Measurements from ENCODE around the gene ENPP4. TPM values are rescaled to one million over a fixed set of nuclear protein-coding genes. Genes with fewer than 3 reads are reported as not detected.
"Not testable (repeated sequence)": the region's sequence is repeated elsewhere in the genome, so short reads cannot be mapped to it uniquely, and the experiment has no call there.

Gene ENPP4
- total and polyA plus RNA-seq, 7 donors, result 3.0 to 19.1 (median 16.2) TPM

- 28 to 77% methylated on average over 1 of the region's 1 CpG for WGBS, 2 donors
- TF ChIP-seq POLR2AphosphoS5 (IDR thresholded peaks at IDR 0.05) (no peak), EP300 (IDR thresholded peaks at IDR 0.05) (no peak), CTCF (IDR thresholded peaks at IDR 0.05) (no peak), POLR2A (IDR thresholded peaks at IDR 0.05) (no peak)
- intact Hi-C loops (cut with DNase I), result no loop called here
- no peak overlapping the region for H3K4me3 ChIP-seq
- H3K36me3 ChIP-seq, result no peaks in the 10 kb centered on the region
- H3K4me1 ChIP-seq, result no peaks in the 10 kb centered on the region
- no peak for DNase-seq
- no peaks in the 10 kb centered on the region for H3K27me3 ChIP-seq
- H3K9me3 ChIP-seq, result no peaks in the 10 kb centered on the region
- no peak overlapping the region for H3K27ac ChIP-seq
Measured at GRCh38 chr6:46115634-46116033, 14.2 kb upstream of the ENPP4 start.

GRCh38 chr6:46116289-46116688 is 13.5 kb upstream of the ENPP4 start:
- H3K9me3 ChIP-seq, result no peaks in the 10 kb centered on the region
- no peaks in the 10 kb centered on the region for H3K4me1 ChIP-seq
- no peak for DNase-seq
- H3K27me3 ChIP-seq, result no peaks in the 10 kb centered on the region
- no peaks in the 10 kb centered on the region for H3K36me3 ChIP-seq
- intact Hi-C loops (cut with DNase I), result no loop called here
- H3K4me3 ChIP-seq, result no peak overlapping the region
- no peak overlapping the region for H3K27ac ChIP-seq
- TF ChIP-seq POLR2AphosphoS5 (IDR thresholded peaks at IDR 0.05) (no peak), CTCF (IDR thresholded peaks at IDR 0.05) (no peak), EP300 (IDR thresholded peaks at IDR 0.05) (no peak), POLR2A (IDR thresholded peaks at IDR 0.05) (no peak)
- 78 to 91% methylated on average over 2 of the region's 2 CpGs for whole genome bisulfite sequencing, 2 donors

GRCh38 chr6:46118157-46118556 is 11.6 kb upstream of the ENPP4 start:
- DNase-seq, result no peak
- intact Hi-C loops (cut with DNase I), result no loop called here
- no peak overlapping the region for H3K27ac ChIP-seq
- WGBS, 2 donors, result 94 to 98% methylated on average over 1 of the region's 1 CpG
- no peak overlapping the region for H3K4me3 ChIP-seq
- TF ChIP-seq EP300 (IDR thresholded peaks at IDR 0.05), result no peak
- no peak for TF ChIP-seq CTCF (IDR thresholded peaks at IDR 0.05)
- no peak for TF ChIP-seq POLR2AphosphoS5 (IDR thresholded peaks at IDR 0.05)
- no peak for TF ChIP-seq POLR2A (IDR thresholded peaks at IDR 0.05)
- H3K36me3 ChIP-seq, result no peaks in the 10 kb centered on the region
- no peaks in the 10 kb centered on the region for H3K27me3 ChIP-seq
- no peaks in the 10 kb centered on the region for H3K9me3 ChIP-seq
- no peaks in the 10 kb centered on the region for H3K4me1 ChIP-seq

GRCh38 chr6:46118836-46119235 is 11.0 kb upstream of the ENPP4 start:
- no peak overlapping the region for H3K4me3 ChIP-seq
- no peak for DNase-seq
- no peak overlapping the region for H3K27ac ChIP-seq
- 93 to 97% methylated on average over 3 of the region's 3 CpGs for WGBS, 2 donors
- no peaks in the 10 kb centered on the region for H3K36me3 ChIP-seq
- no peaks in the 10 kb centered on the region for H3K27me3 ChIP-seq
- intact Hi-C loops (cut with DNase I), result no loop called here
- H3K4me1 ChIP-seq, result no peaks in the 10 kb centered on the region
- no peaks in the 10 kb centered on the region for H3K9me3 ChIP-seq
- no peak for TF ChIP-seq POLR2AphosphoS5 (IDR thresholded peaks at IDR 0.05)
- no peak for TF ChIP-seq EP300 (IDR thresholded peaks at IDR 0.05)
- TF ChIP-seq CTCF (IDR thresholded peaks at IDR 0.05), result no peak

- WGBS, 2 donors, result 67 to 82% methylated on average over 5 of the region's 5 CpGs
- H3K4me3 ChIP-seq; H3K36me3 ChIP-seq; intact Hi-C loops (cut with DNase I); H3K27ac ChIP-seq; DNase-seq; H3K27me3 ChIP-seq; H3K4me1 ChIP-seq; H3K9me3 ChIP-seq: not testable (repeated sequence)
Measured at GRCh38 chr6:46119679-46120078, 10.1 kb upstream of the ENPP4 start.

All from sigmoid colon (tissue), 7 donors.